ENCODE data around the gene LYRM7. TPM values are rescaled to one million over a fixed set of nuclear protein-coding genes. Genes with fewer than 3 reads are reported as not detected.

Gene LYRM7
- total RNA-seq, 4 donors from 2014 or later = 5.3 to 9.1 (median 8.1) TPM

DNA sequence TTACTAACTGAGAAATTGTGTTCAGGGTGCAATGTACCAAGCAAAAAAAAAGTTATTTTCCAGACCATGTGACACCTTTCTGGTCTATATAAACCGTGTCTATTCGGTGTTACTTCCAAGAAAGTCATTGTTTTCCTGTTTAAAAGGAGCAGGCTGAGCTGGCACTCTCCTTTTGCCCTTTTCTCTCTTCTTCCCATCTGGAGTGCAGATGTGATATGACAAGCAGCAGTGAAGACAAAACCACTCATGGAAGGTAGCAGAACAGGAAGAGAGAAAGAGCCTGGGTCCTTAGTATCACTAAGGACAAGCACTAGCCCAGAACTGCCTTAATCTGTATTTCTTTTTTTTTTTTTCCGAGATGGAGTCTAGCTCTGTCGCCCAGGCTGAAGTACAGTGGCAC is 25.6 kb downstream of the LYRM7 start:
- WGBS = 83% methylated on average over 4 of the region's 4 CpGs
- no peaks in the 10 kb centered on the region for H3K4me1 ChIP-seq
- no peak for DNase-seq (ENCODE audit: extremely low spot score)
- TF ChIP-seq POLR2AphosphoS5 (IDR thresholded peaks at IDR 0.05) (no peak), POLR2A (IDR thresholded peaks at IDR 0.05; ENCODE audit: low read depth) (no peak), EP300 (IDR thresholded peaks at IDR 0.05) (no peak)
- TF ChIP-seq, protein P1, sequence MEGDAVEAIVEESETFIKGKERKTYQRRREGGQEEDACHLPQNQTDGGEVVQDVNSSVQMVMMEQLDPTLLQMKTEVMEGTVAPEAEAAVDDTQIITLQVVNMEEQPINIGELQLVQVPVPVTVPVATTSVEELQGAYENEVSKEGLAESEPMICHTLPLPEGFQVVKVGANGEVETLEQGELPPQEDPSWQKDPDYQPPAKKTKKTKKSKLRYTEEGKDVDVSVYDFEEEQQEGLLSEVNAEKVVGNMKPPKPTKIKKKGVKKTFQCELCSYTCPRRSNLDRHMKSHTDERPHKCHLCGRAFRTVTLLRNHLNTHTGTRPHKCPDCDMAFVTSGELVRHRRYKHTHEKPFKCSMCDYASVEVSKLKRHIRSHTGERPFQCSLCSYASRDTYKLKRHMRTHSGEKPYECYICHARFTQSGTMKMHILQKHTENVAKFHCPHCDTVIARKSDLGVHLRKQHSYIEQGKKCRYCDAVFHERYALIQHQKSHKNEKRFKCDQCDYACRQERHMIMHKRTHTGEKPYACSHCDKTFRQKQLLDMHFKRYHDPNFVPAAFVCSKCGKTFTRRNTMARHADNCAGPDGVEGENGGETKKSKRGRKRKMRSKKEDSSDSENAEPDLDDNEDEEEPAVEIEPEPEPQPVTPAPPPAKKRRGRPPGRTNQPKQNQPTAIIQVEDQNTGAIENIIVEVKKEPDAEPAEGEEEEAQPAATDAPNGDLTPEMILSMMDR (IDR thresholded peaks at IDR 0.05) = no peak
- intact Hi-C loops (cut with DNase I) = no loop called here
- peaks cover 0 to 15% (median 6%) of the 10 kb centered on the region in 4 donors for H3K36me3 ChIP-seq
- no peak overlapping the region for H3K4me3 ChIP-seq
- no peaks in the 10 kb centered on the region for H3K27me3 ChIP-seq
- H3K27ac ChIP-seq (replicated peaks in 1 of 4) = no peak overlapping the region
- H3K9me3 ChIP-seq = no peaks in the 10 kb centered on the region

DNA sequence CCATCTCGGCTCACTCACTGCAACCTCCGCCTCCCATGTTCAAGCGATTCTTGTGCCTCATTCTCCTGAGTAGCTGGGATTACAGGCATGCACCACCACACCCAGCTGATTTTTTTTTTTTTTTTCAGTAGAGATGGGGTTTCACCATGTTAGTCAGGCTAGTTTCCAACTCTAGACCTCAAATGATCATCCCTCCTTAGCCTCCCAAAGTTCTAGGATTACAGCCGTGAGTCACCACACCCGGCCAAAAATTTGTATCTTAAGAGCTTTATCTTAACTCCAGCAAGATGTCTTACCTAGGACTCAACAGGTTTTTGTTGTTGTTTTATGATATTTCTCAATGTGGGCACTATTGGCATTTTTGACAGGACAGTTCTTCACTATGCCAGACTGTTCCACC is 27.9 kb downstream of the LYRM7 start:
- Histone ChIP-seq H3K9me3 (no peaks in the 10 kb centered on the region), H3K4me3 (no peak overlapping the region), H3K4me1 (no peaks in the 10 kb centered on the region), H3K27me3 (no peaks in the 10 kb centered on the region), H3K27ac (replicated peaks in 1 of 4) (no peak overlapping the region), H3K36me3 (peaks cover 0 to 23% (median 6%) of the 10 kb centered on the region in 4 donors)
- TF ChIP-seq EP300 (IDR thresholded peaks at IDR 0.05) (no peak), POLR2AphosphoS5 (IDR thresholded peaks at IDR 0.05) (no peak), POLR2A (IDR thresholded peaks at IDR 0.05; ENCODE audit: low read depth) (no peak)
- TF ChIP-seq, protein P1 (IDR thresholded peaks at IDR 0.05) = no peak
- intact Hi-C loops (cut with DNase I) = no loop called here
- DNase-seq (ENCODE audit: extremely low spot score) = no peak
- 98% methylated on average over 5 of the region's 5 CpGs for WGBS

DNA sequence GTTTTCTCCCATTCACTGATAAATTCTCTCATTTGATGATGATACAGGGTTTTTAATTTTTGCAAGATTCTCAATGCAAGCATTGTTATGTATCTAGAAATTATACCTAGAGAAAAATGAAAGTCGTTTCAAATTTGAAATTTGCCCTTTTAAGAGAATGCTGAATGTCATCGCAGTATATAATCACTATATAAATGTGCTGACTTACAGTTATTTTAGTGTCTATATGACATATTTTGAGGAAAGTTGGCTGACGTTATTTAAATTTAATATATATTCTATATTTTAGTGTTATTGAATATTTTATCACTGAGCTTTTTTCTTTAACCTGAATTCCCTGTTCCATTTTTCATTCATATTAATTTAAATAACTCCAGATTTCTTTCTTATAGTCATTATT is 29.8 kb downstream of the LYRM7 start:
- DNase-seq (ENCODE audit: extremely low spot score) = no peak
- TF ChIP-seq POLR2A (IDR thresholded peaks at IDR 0.05; ENCODE audit: low read depth) (no peak), EP300 (IDR thresholded peaks at IDR 0.05) (no peak), POLR2AphosphoS5 (IDR thresholded peaks at IDR 0.05) (no peak)
- TF ChIP-seq, protein P1 (IDR thresholded peaks at IDR 0.05) = no peak
- Histone ChIP-seq H3K4me3 (no peak overlapping the region), H3K27ac (replicated peaks in 1 of 4) (no peak overlapping the region), H3K9me3 (no peaks in the 10 kb centered on the region), H3K27me3 (no peaks in the 10 kb centered on the region), H3K4me1 (no peaks in the 10 kb centered on the region), H3K36me3 (peaks cover 0 to 23% (median 6%) of the 10 kb centered on the region in 4 donors)
- WGBS = 93% methylated on average over 3 of the region's 3 CpGs
- intact Hi-C loops (cut with DNase I) = no loop called here

DNA sequence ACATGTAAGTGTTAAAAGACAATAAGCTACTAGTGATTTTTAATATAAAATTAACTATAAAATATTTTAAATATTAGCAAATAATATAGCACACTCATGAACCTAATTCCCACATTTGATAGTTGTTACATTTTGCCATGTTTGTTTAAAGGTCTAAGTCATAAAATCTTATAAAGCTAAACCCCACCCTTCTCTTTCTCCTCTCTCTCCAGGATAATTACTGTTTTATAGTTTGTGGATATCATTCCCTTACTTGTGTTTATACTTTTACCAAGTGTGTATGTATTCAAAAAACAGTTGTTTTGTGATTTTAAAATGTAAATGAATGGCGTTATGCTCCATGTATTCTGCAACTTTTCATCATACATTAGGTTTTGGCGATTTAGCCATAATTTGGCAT is 34.2 kb downstream of the LYRM7 start:
- Histone ChIP-seq H3K9me3 (no peaks in the 10 kb centered on the region), H3K27me3 (no peaks in the 10 kb centered on the region), H3K36me3 (peaks cover 0 to 16% (median 4%) of the 10 kb centered on the region in 4 donors), H3K27ac (replicated peaks in 1 of 4) (no peak overlapping the region), H3K4me3 (no peak overlapping the region), H3K4me1 (no peaks in the 10 kb centered on the region)
- no peak for DNase-seq (ENCODE audit: extremely low spot score)
- 96% methylated on average over 2 of the region's 2 CpGs for WGBS
- TF ChIP-seq, protein P1 (IDR thresholded peaks at IDR 0.05) = no peak
- TF ChIP-seq POLR2AphosphoS5 (IDR thresholded peaks at IDR 0.05) (no peak), EP300 (IDR thresholded peaks at IDR 0.05) (no peak), POLR2A (IDR thresholded peaks at IDR 0.05; ENCODE audit: low read depth) (no peak)
- intact Hi-C loops (cut with DNase I) = no loop called here

DNA sequence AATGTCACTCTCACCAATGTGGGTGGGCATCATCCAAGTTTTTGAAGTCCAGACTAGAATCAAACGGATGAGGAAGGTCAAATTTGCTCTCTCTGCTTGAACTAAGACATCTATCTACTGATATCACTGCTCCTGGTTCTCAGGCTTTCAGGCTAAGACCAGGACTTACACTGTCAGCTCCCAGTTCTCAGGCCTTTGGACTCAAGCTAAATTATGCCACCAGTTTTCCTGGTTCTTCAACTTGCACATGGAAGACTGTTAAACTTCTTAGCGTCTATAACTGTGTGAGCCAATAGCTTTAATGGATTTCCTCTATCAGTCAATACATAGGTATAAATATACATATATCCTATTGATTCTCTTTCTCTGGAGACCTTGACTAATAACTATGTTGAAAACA is 35.3 kb downstream of the LYRM7 start:
- intact Hi-C loops (cut with DNase I) = no loop called here
- Histone ChIP-seq H3K27ac (replicated peaks in 1 of 4) (no peak overlapping the region), H3K4me1 (no peaks in the 10 kb centered on the region), H3K9me3 (no peaks in the 10 kb centered on the region), H3K4me3 (no peak overlapping the region), H3K27me3 (no peaks in the 10 kb centered on the region), H3K36me3 (peaks cover 0 to 11% (median 0%) of the 10 kb centered on the region in 4 donors)
- no peak for DNase-seq (ENCODE audit: extremely low spot score)
- 91% methylated on average over 2 of the region's 2 CpGs for WGBS
- no peak for TF ChIP-seq POLR2A (IDR thresholded peaks at IDR 0.05; ENCODE audit: low read depth)
- TF ChIP-seq EP300 (IDR thresholded peaks at IDR 0.05) = no peak
- TF ChIP-seq POLR2AphosphoS5 (IDR thresholded peaks at IDR 0.05) = no peak
- TF ChIP-seq, protein P1 (IDR thresholded peaks at IDR 0.05) = no peak

Data from esophagus muscularis mucosa (tissue), 4 donors.